ENCODE results near the gene DCXR. TPM values are rescaled to one million over a fixed set of nuclear protein-coding genes. Genes with fewer than 3 reads are reported as not detected.
A peak's percentile ranks its signal among the peaks of the same experiment; 100 is the strongest.

The DCXR gene
- polyA plus RNA-seq, 4 donors: 41.1 to 147 (median 112) TPM

DNA sequence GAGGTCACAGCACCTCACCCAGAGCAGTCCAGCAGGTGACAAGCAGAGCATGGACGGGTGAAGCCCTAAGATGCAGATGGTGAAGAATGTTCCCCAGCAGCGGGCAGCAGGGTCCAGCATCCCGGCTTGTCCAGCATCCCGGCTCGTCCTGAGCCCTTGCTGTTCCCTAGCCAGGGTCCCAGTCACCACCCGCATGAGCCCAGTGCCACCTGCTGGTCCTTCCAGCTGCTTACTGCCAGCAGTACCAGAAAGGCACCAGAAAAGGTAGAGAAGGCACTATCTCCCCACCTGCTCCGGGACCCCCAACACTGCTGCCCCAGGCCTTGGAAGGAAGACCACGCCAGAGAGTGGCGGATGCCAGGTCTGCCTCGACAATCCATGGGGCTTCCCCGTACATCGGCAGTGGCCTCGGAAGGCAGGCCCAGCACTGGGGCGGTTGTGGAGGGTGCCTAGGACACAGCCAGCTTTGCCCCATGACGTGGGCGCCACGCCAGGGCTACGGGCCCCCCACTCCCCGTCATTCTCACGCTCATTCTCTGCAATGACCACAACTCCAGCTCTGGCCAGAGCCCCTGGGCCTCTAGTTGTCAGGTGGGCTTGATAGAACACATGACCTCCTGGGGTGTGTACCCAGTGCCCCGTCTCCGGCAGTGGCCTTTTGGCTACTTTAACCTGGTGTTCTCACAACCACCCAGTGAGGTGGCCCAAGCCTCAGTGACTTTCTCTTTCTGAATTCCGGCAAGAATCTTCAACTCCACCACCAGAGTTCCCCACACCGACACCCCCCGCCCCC lies 16.2 kb downstream of the DCXR start:
- peak overlapping the region in 2 of 3 donors; percentile 28 to 69 for H3K27ac ChIP-seq (ENCODE audit: low read depth in 1 of 3, low read length in 2 of 3)
- H3K4me1 ChIP-seq (ENCODE audit: control insufficient read depth in 3 of 3, insufficient read depth in 2 of 3, low read depth in 1 of 3, low read length in 2 of 3): peaks cover 2 to 35% (median 5%) of the 10 kb centered on the region in 3 donors
- H3K9me3 ChIP-seq (ENCODE audit: control insufficient read depth in 2 of 2, insufficient read depth in 1 of 2, low read depth in 1 of 2, low read length in 1 of 2): no peaks in the 10 kb centered on the region
- peak; percentile 70 to 74 for DNase-seq
- H3K36me3 ChIP-seq (ENCODE audit: control insufficient read depth in 3 of 3, insufficient read depth in 2 of 3, low read depth in 1 of 3, low read length in 3 of 3): peaks cover 0 to 57% (median 0%) of the 10 kb centered on the region in 3 donors
- peak overlapping the region in 2 of 3 donors; percentile 56 to 76 for H3K4me3 ChIP-seq (ENCODE audit: low read depth in 1 of 3, low read length in 3 of 3)
- FAIRE-seq: no peak
- no peaks in the 10 kb centered on the region for H3K27me3 ChIP-seq (ENCODE audit: control insufficient read depth in 3 of 3, insufficient read depth in 3 of 3, low read length in 3 of 3)
- 6 to 37% (median 21%) methylated on average over 24 to 25 of the region's 25 CpGs for WGBS, 3 donors

DNA sequence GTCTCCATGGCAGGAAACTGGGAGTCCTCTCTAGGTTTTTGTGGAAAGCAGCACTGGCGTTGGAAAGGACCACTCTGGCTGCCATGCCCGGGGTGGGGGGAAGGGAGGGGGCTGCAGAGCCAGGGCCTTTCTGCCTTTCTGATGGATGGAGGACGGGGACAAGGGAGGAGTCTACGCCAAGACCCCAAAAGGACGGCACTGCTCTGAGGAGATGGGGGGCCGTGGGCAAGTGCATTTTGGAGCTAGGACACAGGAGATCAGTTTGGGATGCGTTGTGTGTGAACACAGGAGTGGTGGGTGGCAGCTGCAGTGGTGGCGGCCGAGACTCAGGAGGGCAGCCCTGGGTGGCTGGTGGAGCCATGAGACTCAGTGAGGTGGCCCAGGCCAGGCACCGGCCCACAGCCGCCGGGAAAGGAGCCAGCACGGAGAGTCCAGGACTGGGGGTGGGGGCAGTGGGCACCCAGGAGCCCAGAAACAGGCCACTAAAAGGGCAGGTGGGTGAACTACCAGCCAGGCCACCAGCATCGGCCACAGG lies 16.9 kb downstream of the DCXR start:
- 57 to 79% (median 72%) methylated on average over 13 to 14 of the region's 14 CpGs for WGBS, 3 donors
- no peak overlapping the region for H3K4me3 ChIP-seq (ENCODE audit: low read depth in 1 of 3, low read length in 3 of 3)
- no peaks in the 10 kb centered on the region for H3K9me3 ChIP-seq (ENCODE audit: control insufficient read depth in 2 of 2, insufficient read depth in 1 of 2, low read depth in 1 of 2, low read length in 1 of 2)
- H3K36me3 ChIP-seq (ENCODE audit: control insufficient read depth in 3 of 3, insufficient read depth in 2 of 3, low read depth in 1 of 3, low read length in 3 of 3): peaks cover 0 to 50% (median 0%) of the 10 kb centered on the region in 3 donors
- H3K4me1 ChIP-seq (ENCODE audit: control insufficient read depth in 3 of 3, insufficient read depth in 2 of 3, low read depth in 1 of 3, low read length in 2 of 3): peaks cover 2 to 35% (median 5%) of the 10 kb centered on the region in 3 donors
- no peak overlapping the region for H3K27ac ChIP-seq (ENCODE audit: low read depth in 1 of 3, low read length in 2 of 3)
- no peaks in the 10 kb centered on the region for H3K27me3 ChIP-seq (ENCODE audit: control insufficient read depth in 3 of 3, insufficient read depth in 3 of 3, low read length in 3 of 3)
- no peak for FAIRE-seq
- no peak for DNase-seq

DNA sequence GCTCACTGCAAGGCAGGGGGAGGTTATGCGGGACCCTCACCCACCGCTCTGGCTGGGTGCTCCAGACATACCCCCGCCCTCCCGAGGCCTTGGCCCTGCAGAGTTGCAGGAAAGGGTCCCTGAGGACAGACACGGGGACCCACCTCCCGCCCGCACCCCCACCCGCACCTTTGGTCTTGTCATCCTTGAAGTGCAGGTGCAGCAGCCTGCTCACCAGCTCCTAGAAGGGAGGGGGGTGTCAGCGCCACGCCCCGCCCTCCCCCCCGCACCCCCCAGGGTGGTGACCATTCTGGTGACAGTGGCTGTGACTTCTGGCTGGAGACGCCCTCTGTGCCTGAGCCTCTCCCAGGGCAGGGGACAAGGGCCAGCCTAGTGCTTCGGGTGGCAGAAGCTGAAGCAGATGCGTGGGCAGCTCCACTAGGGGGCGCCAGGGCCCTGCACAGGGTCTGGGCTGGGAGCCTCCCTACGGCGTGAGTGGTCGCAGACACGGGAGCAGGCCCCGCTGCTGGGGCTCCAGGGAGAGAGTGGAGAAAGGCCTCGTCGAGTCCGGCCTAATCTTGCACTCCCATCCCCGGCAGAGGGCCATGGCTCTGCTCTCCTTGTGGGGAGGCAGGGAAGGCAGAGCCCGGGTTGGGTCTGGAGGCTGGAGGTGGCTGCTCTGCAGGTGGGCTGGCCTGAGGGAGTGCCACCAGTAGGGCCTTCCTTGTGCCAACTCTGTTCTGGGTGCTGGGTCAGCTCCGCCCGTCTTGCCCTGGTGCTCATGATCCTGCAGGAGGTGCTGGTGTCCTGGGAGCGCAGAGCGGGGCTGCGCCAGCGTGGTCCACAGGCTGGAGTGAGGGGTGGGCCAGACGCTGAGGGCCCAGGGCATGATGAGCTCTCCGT lies 17.6 kb downstream of the DCXR start:
- WGBS, 3 donors: 42 to 59% (median 53%) methylated on average over 34 of the region's 34 CpGs
- no peak overlapping the region for H3K27ac ChIP-seq (ENCODE audit: low read depth in 1 of 3, low read length in 2 of 3)
- FAIRE-seq (no peak), DNase-seq (peak; percentile 68 to 72)
- H3K27me3 ChIP-seq (ENCODE audit: control insufficient read depth in 3 of 3, insufficient read depth in 3 of 3, low read length in 3 of 3): no peaks in the 10 kb centered on the region
- H3K4me1 ChIP-seq (ENCODE audit: control insufficient read depth in 3 of 3, insufficient read depth in 2 of 3, low read depth in 1 of 3, low read length in 2 of 3): peaks cover 2 to 35% (median 5%) of the 10 kb centered on the region in 3 donors
- no peaks in the 10 kb centered on the region for H3K9me3 ChIP-seq (ENCODE audit: control insufficient read depth in 2 of 2, insufficient read depth in 1 of 2, low read depth in 1 of 2, low read length in 1 of 2)
- H3K4me3 ChIP-seq (ENCODE audit: low read depth in 1 of 3, low read length in 3 of 3): no peak overlapping the region
- peaks cover 0 to 47% (median 0%) of the 10 kb centered on the region in 3 donors for H3K36me3 ChIP-seq (ENCODE audit: control insufficient read depth in 3 of 3, insufficient read depth in 2 of 3, low read depth in 1 of 3, low read length in 3 of 3)

DNA sequence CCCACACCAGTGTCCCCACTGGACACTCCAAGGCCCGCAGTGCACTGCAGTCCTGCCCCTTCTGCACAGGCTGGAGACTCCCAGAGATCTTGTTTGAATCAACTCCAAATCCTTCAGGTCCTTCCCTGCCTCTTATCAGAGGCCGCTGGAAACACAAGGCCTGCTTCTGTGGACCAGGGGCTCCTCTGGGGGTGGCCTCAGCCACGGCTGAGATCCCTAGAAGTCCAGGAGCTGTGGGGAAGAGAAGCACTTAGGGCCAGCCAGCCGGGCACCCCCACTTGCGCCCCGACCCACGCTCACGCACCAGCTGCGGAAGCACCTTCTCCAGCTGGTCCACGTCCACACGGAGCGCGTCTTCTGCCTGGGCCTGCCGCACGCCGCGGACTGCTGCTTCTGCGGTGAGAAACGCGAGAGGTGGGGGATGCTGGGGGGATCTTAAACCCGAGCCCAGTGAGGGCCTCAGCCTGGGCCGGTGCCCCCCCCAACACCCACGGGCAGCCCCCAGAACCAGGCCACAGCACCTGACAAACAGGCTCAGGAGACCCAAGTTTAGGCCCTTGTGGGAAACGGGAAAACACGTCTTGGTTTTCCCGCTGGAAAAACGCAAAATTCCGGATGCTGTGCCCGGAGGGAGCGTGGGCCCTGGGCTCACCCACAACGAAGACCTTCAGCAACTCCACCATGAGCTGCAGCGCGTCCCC lies 18.4 kb downstream of the DCXR start:
- peaks cover 2 to 28% (median 3%) of the 10 kb centered on the region in 3 donors for H3K4me1 ChIP-seq (ENCODE audit: control insufficient read depth in 3 of 3, insufficient read depth in 2 of 3, low read depth in 1 of 3, low read length in 2 of 3)
- DNase-seq: no peak
- no peaks in the 10 kb centered on the region for H3K27me3 ChIP-seq (ENCODE audit: control insufficient read depth in 3 of 3, insufficient read depth in 3 of 3, low read length in 3 of 3)

DNA sequence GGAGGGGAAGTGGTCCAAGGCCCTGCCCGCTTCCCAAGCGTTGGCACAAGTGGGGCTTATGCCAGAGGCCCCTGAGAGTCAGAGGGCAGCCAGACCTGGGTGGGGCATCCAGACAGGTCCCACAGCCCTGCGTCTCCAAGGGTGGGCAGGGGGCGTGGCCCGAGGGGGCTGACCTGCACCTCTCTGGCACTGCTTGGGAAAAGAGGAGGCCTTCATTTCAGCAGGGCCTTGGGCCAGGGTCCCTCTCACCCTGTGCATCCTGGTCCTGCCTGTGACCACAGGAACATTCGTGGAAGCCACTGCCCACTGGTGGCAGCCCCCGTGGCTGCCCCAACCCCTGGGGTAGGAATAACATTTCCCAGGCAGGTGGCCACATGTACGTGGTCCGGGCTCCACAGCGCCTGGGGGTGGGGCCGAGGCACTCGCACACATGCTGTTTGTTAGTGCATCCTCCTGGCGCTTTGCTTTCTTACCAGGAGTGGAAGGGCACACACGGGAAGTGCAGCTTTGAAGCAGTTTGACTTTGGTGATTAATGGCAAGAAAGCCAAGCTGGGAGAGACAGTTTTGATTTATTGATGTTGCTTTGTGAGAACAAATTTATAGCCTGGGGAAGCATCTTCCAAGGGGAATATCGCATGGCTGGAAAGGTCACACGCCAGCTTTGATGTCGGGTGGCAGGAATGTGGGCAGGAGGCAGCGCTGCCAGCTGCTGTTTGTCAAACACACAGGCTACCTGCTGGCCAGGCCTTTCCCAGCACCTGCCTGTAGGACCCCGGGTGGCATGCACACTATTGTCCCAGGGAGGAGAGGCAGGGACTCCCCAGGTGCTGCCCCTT lies 19.1 kb downstream of the DCXR start:
- FAIRE-seq: no peak
- Histone ChIP-seq H3K4me1 (ENCODE audit: control insufficient read depth in 3 of 3, insufficient read depth in 2 of 3, low read depth in 1 of 3, low read length in 2 of 3) (peaks cover 0 to 22% (median 0%) of the 10 kb centered on the region in 3 donors), H3K36me3 (ENCODE audit: control insufficient read depth in 3 of 3, insufficient read depth in 2 of 3, low read depth in 1 of 3, low read length in 3 of 3) (peaks cover 0 to 56% (median 0%) of the 10 kb centered on the region in 3 donors), H3K27ac (ENCODE audit: low read depth in 1 of 3, low read length in 2 of 3) (no peak overlapping the region), H3K27me3 (ENCODE audit: control insufficient read depth in 3 of 3, insufficient read depth in 3 of 3, low read length in 3 of 3) (no peaks in the 10 kb centered on the region), H3K4me3 (ENCODE audit: low read depth in 1 of 3, low read length in 3 of 3) (no peak overlapping the region), H3K9me3 (ENCODE audit: control insufficient read depth in 2 of 2, insufficient read depth in 1 of 2, low read depth in 1 of 2, low read length in 1 of 2) (no peaks in the 10 kb centered on the region)
- 52 to 74% (median 64%) methylated on average over 19 of the region's 19 CpGs for WGBS, 3 donors
- DNase-seq: no peak

More for the DNA sequence above, 18.4 kb downstream of the DCXR start:
- Histone ChIP-seq H3K27ac (ENCODE audit: low read depth in 1 of 3, low read length in 2 of 3) (no peak overlapping the region), H3K4me3 (ENCODE audit: low read depth in 1 of 3, low read length in 3 of 3) (no peak overlapping the region), H3K9me3 (ENCODE audit: control insufficient read depth in 2 of 2, insufficient read depth in 1 of 2, low read depth in 1 of 2, low read length in 1 of 2) (no peaks in the 10 kb centered on the region), H3K36me3 (ENCODE audit: control insufficient read depth in 3 of 3, insufficient read depth in 2 of 3, low read depth in 1 of 3, low read length in 3 of 3) (peaks cover 0 to 48% (median 0%) of the 10 kb centered on the region in 3 donors)
- 85 to 87% (median 87%) methylated on average over 33 of the region's 33 CpGs for WGBS, 3 donors
- no peak for FAIRE-seq

DNA sequence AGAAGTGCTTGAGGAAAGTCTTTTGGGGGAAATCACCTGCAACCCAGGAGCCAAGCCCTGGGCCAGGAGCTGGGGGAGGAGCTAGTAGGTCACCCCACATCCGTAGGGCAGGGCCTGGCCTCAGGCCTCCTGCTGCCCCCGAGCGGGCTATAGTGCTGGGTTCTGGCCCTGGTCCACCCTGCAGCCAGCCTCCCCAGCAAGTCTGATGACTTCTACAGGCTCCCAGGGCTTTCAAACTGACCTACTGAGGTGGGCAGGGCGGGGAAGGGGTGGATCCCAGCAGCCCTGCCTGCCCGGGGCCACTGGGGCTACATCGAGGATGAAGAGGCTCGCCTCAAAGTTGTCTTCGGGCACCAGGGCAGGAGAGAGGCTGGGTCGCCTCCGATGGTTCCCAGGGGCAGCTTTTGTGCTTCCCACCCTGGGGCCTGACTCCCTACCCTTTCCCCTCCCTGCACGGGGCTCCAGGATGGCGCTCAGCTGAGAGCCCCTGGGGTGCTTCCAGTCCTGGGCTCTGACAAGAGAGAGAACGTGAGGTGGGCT lies 19.8 kb downstream of the DCXR start:
- DNase-seq (no peak), FAIRE-seq (no peak)
- WGBS, 3 donors: 70 to 74% (median 72%) methylated on average over 12 to 13 of the region's 13 CpGs
- Histone ChIP-seq H3K27me3 (ENCODE audit: control insufficient read depth in 3 of 3, insufficient read depth in 3 of 3, low read length in 3 of 3) (no peaks in the 10 kb centered on the region), H3K4me3 (ENCODE audit: low read depth in 1 of 3, low read length in 3 of 3) (no peak overlapping the region), H3K4me1 (ENCODE audit: control insufficient read depth in 3 of 3, insufficient read depth in 2 of 3, low read depth in 1 of 3, low read length in 2 of 3) (peaks cover 0 to 22% (median 0%) of the 10 kb centered on the region in 3 donors), H3K36me3 (ENCODE audit: control insufficient read depth in 3 of 3, insufficient read depth in 2 of 3, low read depth in 1 of 3, low read length in 3 of 3) (peaks cover 0 to 62% (median 0%) of the 10 kb centered on the region in 3 donors), H3K27ac (ENCODE audit: low read depth in 1 of 3, low read length in 2 of 3) (no peak overlapping the region), H3K9me3 (ENCODE audit: control insufficient read depth in 2 of 2, insufficient read depth in 1 of 2, low read depth in 1 of 2, low read length in 1 of 2) (no peaks in the 10 kb centered on the region)

DNA sequence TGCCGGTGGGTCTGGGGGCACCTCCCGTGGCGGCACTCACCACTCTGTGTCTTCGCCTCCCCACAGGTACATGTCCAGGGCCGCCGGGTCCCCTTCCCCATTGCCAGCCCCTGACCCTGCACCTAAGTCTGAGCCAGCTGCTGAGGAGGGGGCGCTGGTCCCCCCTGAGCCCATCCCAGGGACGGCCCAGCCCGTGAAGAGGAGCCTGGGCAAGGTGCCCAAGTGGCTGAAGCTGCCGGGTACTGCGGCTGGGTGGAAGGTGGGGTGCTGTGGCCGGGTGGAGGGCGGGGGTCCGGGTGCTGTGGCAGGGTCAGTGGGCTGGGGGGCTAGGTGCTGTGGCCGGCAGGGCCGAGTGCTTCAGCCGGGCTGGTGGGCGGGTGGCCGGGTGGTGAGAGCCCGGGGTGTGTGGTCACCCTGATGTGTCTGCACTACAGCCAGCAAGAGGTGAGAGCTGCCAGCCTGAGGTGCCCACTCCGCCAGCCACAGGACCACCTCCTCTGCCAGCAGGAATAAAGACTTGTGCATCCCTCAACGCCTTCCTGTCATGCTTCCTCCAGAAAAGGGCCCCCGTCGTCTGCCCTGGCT lies 20.5 kb downstream of the DCXR start:
- no peak overlapping the region for H3K27ac ChIP-seq (ENCODE audit: low read depth in 1 of 3, low read length in 2 of 3)
- FAIRE-seq (no peak), DNase-seq (no peak)
- H3K9me3 ChIP-seq (ENCODE audit: control insufficient read depth in 2 of 2, insufficient read depth in 1 of 2, low read depth in 1 of 2, low read length in 1 of 2): no peaks in the 10 kb centered on the region
- WGBS, 3 donors: 88 to 89% (median 88%) methylated on average over 24 of the region's 24 CpGs
- peaks cover 0 to 69% (median 0%) of the 10 kb centered on the region in 3 donors for H3K36me3 ChIP-seq (ENCODE audit: control insufficient read depth in 3 of 3, insufficient read depth in 2 of 3, low read depth in 1 of 3, low read length in 3 of 3)
- no peaks in the 10 kb centered on the region for H3K27me3 ChIP-seq (ENCODE audit: control insufficient read depth in 3 of 3, insufficient read depth in 3 of 3, low read length in 3 of 3)
- H3K4me3 ChIP-seq (ENCODE audit: low read depth in 1 of 3, low read length in 3 of 3): no peak overlapping the region
- peaks cover 0 to 21% (median 0%) of the 10 kb centered on the region in 3 donors for H3K4me1 ChIP-seq (ENCODE audit: control insufficient read depth in 3 of 3, insufficient read depth in 2 of 3, low read depth in 1 of 3, low read length in 2 of 3)
